IPS-NIHi7 (cell line): ENCODE results near the gene EGLN3.
"Not testable (repeated sequence)": the region's sequence is repeated elsewhere in the genome, so short reads cannot be mapped to it uniquely, and the experiment has no call there.

ENCODE experiments used
- DNase-seq: peaks from one replicate; pipeline ENCODE4 v3.0.0; 2012; ENCODE audit warnings: mixed read lengths; ENCODE audit errors: extremely low spot score

EGLN3 gene

GRCh38 chr14:33962466-33962865, 11.6 kb upstream of the EGLN3 start:
- DNase-seq, result not testable (repeated sequence)

- DNase-seq, result no peak
Measured at GRCh38 chr14:33962016-33962415, 11.1 kb upstream of the EGLN3 start.

- peak; percentile 62 for DNase-seq
Measured at GRCh38 chr14:33959692-33960151, 8.8 kb upstream of the EGLN3 start.

- DNase-seq, result no peak
Measured at GRCh38 chr14:33958605-33959226, 7.8 kb upstream of the EGLN3 start.

- DNase-seq, result no peak
Measured at GRCh38 chr14:33957993-33958392, 7.1 kb upstream of the EGLN3 start.

- DNase-seq, result no peak
Measured at GRCh38 chr14:33957299-33957698, 6.4 kb upstream of the EGLN3 start.

GRCh38 chr14:33956640-33957039, 5.8 kb upstream of the EGLN3 start:
- DNase-seq, result no peak

- DNase-seq, result no peak
Measured at GRCh38 chr14:33954016-33954598, 3.2 kb upstream of the EGLN3 start.

GRCh38 chr14:33952541-33952940, 1.7 kb upstream of the EGLN3 start:
- DNase-seq, result no peak

GRCh38 chr14:33951183-33951840, 438 bp upstream of the EGLN3 start:
- no peak for DNase-seq

- no peak for DNase-seq
Measured at GRCh38 chr14:33949411-33949893, 1.4 kb downstream of the EGLN3 start.

- no peak for DNase-seq
Measured at GRCh38 chr14:33948869-33949408, 1.9 kb downstream of the EGLN3 start.

- DNase-seq, result no peak
Measured at GRCh38 chr14:33948145-33948868, 2.6 kb downstream of the EGLN3 start.

GRCh38 chr14:33946679-33947476, 4.0 kb downstream of the EGLN3 start:
- no peak for DNase-seq

- no peak for DNase-seq
Measured at GRCh38 chr14:33945210-33946088, 5.4 kb downstream of the EGLN3 start.

- DNase-seq, result no peak
Measured at GRCh38 chr14:33943096-33943883, 7.6 kb downstream of the EGLN3 start.

- no peak for DNase-seq
Measured at GRCh38 chr14:33941718-33942117, 9.2 kb downstream of the EGLN3 start.

GRCh38 chr14:33940561-33941011, 10.3 kb downstream of the EGLN3 start:
- no peak for DNase-seq
